Hepatocyte (in vitro differentiated cells): ENCODE results near the gene SERPINA4. TPM values are rescaled to one million over a fixed set of nuclear protein-coding genes. Genes with fewer than 3 reads are reported as not detected.

ENCODE experiments used
- DNase-seq: peaks from one replicate; pipeline ENCODE4 v3.0.0-alpha.2; 2016; ENCODE audit warnings: low spot score
- H2AFZ ChIP-seq: fragments of 200-600 bp; sonication (generic); 2 replicates; pipeline ENCODE4 v1.6.0; 2016; ENCODE audit warnings: antibody characterized with exemption, mild to moderate bottlenecking
- H3K27ac ChIP-seq: fragments of 200-600 bp; sonication (generic); 2 replicates; pipeline ENCODE4 v1.5.1; 2016; ENCODE audit warnings: mild to moderate bottlenecking
- H3K27me3 ChIP-seq: fragments of 200-600 bp; sonication (generic); 2 replicates; pipeline ENCODE4 v1.6.1; 2016
- H3K36me3 ChIP-seq: fragments of 200-600 bp; sonication (generic); replicated peaks from 2 replicates; pipeline ENCODE4 v1.5.1; 2016; ENCODE audit warnings: low read depth; ENCODE audit not compliant: insufficient read depth
- H3K4me1 ChIP-seq: fragments of 200-600 bp; sonication (generic); 2 replicates; pipeline ENCODE4 v1.5.1; 2016; ENCODE audit warnings: mild to moderate bottlenecking, moderate library complexity; ENCODE audit not compliant: insufficient read depth
- H3K4me2 ChIP-seq: fragments of 200-600 bp; sonication (generic); 2 replicates; pipeline ENCODE4 v1.6.0; 2016
- H3K4me3 ChIP-seq: fragments of 200-600 bp; sonication (generic); 2 replicates; pipeline ENCODE4 v1.5.1; 2016; ENCODE audit warnings: mild to moderate bottlenecking
- H3K79me2 ChIP-seq: fragments of 200-600 bp; sonication (generic); 2 replicates; pipeline ENCODE4 v1.6.0; 2017; ENCODE audit warnings: mild to moderate bottlenecking
- H3K9me2 ChIP-seq: fragments of 200-600 bp; sonication (generic); replicated peaks from 2 replicates; pipeline ENCODE4 v1.6.0; 2017; ENCODE audit warnings: mild to moderate bottlenecking; ENCODE audit not compliant: insufficient read depth
- H3K9me3 ChIP-seq: fragments of 200-600 bp; sonication (generic); 2 replicates; pipeline ENCODE4 v1.5.1; 2016; ENCODE audit warnings: low read depth, mild to moderate bottlenecking
- H4K20me1 ChIP-seq: fragments of 200-600 bp; sonication (generic); 2 replicates; pipeline ENCODE4 v1.6.0; 2016; ENCODE audit warnings: mild to moderate bottlenecking; ENCODE audit not compliant: insufficient read depth, poor library complexity, severe bottlenecking
- EZH2 ChIP-seq: fragments of 200-600 bp; sonication (generic); IDR thresholded peaks from 2 replicates; pipeline ENCODE4 v1.6.1; 2016; ENCODE audit warnings: antibody characterized with exemption, mild to moderate bottlenecking, borderline replicate concordance
- EZH2phosphoT487 ChIP-seq: fragments of 200-600 bp; sonication (generic); IDR thresholded peaks from one replicate; pipeline ENCODE4 v1.6.1; 2018; ENCODE audit warnings: antibody characterized with exemption, mild to moderate bottlenecking, low read depth, moderate library complexity; ENCODE audit not compliant: unreplicated experiment, severe bottlenecking
- WGBS: methylation state at CpG from one replicate; pipeline ENCODE4 v1.1.6; 2016; ENCODE audit warnings: low lambda C conversion rate; ENCODE audit errors: missing lambda C conversion rate; 5-methylcytosine and 5-hydroxymethylcytosine counted together
- polyA plus RNA-seq: library from polyadenylated mRNA; unstranded; fragments of >200 nt; fragmentation: Nextera tagmentation; extraction: Ambion mirVana; gene quantifications from 2 replicates; pipeline ENCODE4 v1.2.1, GENCODE V29; 2016
- total RNA-seq: library from RNA; depleted of rRNA; stranded (reverse); fragments of >200 nt; gene quantifications from 2 replicates; pipeline ENCODE4 v1.2.3, GENCODE V29; 2014
- TF ChIP-seq, protein P1 (sequence below): fragments of 200-600 bp; sonication (generic); IDR thresholded peaks from 2 replicates; pipeline ENCODE4 v1.5.1; 2016; ENCODE audit warnings: antibody characterized with exemption, mild to moderate bottlenecking; ENCODE audit not compliant: poor library complexity

Gene SERPINA4
- total and polyA plus RNA-seq, 2 experiments from 2014 or later, result 27.8 to 35.2 TPM

DNA sequence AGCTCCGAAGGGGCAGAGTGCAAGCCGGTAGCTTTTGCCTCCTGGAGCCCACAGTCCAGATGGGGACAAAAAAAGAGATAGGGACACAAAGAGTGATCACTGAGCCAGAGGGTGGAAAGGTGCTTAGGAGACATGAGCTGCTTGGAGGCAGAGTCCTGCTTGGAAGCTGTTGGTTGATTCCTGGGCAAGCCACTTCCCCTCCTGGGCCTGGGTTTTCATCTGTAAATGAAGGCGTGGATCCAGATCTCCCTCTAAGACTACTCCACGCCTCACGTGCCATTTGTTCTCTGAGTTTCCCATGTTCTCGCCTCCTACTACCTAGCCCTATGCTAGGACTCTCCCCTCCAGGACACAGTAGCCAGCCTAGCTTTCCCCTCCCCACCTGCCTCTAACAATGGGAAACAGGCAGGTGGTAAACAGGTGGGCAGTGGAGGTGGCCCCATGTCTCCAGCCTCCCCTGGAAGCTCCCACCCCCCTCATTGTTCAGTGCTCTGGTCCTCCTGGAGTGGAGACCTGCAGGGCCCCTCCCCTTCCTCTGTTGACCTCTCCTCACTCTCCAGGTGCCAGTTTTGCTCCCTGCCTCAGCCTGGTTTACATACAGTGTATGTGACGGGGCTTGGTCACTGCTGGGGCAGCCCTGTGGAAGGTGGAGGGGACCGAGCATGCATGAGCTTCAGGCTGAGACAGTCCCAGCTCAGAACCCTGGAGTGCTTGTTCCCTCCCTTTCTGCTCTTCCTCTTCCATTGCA, 54.8 kb downstream of the SERPINA4 start:
- Histone ChIP-seq H3K4me2 (no peak overlapping the region), H3K27ac (no peak overlapping the region), H3K79me2 (no peaks in the 10 kb centered on the region), H2AFZ (no peak overlapping the region), H3K9me2 (no peaks in the 10 kb centered on the region), H3K36me3 (no peaks in the 10 kb centered on the region), H3K4me1 (peaks cover 15% of the 10 kb centered on the region), H3K4me3 (no peak overlapping the region), H4K20me1 (no peaks in the 10 kb centered on the region), H3K9me3 (no peaks in the 10 kb centered on the region), H3K27me3 (no peaks in the 10 kb centered on the region)
- DNase-seq, result no peak
- TF ChIP-seq EZH2phosphoT487 (no peak), EZH2 (no peak)
- TF ChIP-seq, protein P1, sequence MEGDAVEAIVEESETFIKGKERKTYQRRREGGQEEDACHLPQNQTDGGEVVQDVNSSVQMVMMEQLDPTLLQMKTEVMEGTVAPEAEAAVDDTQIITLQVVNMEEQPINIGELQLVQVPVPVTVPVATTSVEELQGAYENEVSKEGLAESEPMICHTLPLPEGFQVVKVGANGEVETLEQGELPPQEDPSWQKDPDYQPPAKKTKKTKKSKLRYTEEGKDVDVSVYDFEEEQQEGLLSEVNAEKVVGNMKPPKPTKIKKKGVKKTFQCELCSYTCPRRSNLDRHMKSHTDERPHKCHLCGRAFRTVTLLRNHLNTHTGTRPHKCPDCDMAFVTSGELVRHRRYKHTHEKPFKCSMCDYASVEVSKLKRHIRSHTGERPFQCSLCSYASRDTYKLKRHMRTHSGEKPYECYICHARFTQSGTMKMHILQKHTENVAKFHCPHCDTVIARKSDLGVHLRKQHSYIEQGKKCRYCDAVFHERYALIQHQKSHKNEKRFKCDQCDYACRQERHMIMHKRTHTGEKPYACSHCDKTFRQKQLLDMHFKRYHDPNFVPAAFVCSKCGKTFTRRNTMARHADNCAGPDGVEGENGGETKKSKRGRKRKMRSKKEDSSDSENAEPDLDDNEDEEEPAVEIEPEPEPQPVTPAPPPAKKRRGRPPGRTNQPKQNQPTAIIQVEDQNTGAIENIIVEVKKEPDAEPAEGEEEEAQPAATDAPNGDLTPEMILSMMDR, result no peak
- whole genome bisulfite sequencing, result 89% methylated on average over 8 of the region's 8 CpGs

DNA sequence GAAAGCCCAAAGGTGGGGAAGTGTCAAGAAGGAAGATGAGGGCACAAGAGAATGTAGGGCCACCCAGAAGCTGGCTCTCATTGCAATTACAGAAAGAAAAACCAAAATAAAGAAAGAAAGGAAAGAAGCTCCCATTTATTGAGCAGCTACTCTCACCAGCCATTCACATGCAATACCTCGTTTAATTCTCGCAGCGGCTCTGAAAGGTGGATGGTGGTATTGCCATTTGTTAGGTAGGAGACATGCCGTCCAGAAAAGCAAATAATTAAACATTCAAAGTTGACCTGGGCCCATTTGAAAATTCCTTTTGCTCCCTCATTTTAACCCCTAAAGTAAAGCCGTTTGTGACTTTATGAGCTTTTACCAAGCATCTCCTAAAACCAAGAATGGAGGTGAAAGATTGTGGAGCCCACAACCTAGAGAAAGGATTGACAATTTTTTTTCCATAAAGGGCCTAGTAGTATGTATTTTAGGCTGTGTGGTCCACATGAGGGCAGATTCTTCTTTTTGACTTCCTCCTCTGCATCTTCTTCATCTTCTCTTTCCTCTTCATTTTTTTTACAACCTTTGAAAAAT, 56.2 kb downstream of the SERPINA4 start:
- WGBS, result 86% methylated on average over 5 of the region's 5 CpGs
- Histone ChIP-seq H3K4me3 (no peak overlapping the region), H3K36me3 (no peaks in the 10 kb centered on the region), H3K9me2 (no peaks in the 10 kb centered on the region), H4K20me1 (no peaks in the 10 kb centered on the region), H3K27ac (no peak overlapping the region), H3K4me1 (peaks cover 13% of the 10 kb centered on the region), H3K79me2 (no peaks in the 10 kb centered on the region), H3K4me2 (no peak overlapping the region), H3K9me3 (no peaks in the 10 kb centered on the region), H2AFZ (no peak overlapping the region), H3K27me3 (no peaks in the 10 kb centered on the region)
- TF ChIP-seq EZH2 (no peak), EZH2phosphoT487 (no peak)
- TF ChIP-seq, protein P1, result no peak
- no peak for DNase-seq

DNA sequence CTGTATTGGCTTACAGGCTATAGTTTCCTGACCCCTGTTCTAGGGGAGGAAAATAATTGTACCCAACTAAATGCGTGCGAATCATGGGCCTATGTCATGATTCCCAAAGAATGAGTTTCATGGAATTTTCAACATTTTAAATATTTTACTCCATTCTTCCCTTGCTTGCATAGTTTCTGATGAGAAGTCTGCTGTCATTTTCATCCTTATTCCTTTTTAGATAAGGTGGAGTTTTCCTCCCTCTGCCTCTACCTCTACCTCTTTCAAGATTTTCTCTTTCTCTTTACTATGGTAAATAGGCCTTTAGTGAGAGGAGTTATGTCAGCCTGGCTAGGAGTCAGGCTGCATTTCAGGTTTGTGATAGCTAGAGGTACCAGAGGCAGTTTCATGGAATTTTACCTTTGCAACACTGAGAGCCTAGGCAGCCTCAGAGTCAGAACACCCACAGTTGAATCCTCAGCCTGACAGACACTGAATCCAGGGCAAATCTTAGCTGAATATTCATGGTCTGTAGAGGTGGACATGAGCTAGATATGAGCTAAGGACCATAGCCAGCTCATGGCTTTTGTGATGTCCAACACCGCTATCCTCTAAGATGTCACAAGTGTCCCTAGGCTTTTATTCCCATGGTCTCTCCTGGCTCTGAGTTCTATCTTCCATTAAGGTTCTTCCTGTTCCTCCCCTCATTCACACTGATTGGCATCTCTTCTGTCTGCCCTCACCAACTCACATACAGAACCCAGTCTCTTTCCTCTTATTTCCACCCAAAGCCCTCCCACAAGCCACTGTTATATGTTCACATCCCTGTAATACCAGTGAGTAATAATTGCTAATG, 57.0 kb downstream of the SERPINA4 start:
- H3K36me3 ChIP-seq, result no peaks in the 10 kb centered on the region

More for the DNA sequence above, 57.0 kb downstream of the SERPINA4 start:
- no peak overlapping the region for H3K4me3 ChIP-seq
- H3K4me2 ChIP-seq, result no peak overlapping the region
- H3K27ac ChIP-seq, result no peak overlapping the region
- no peaks in the 10 kb centered on the region for H3K79me2 ChIP-seq
- no peaks in the 10 kb centered on the region for H3K27me3 ChIP-seq
- peaks cover 6% of the 10 kb centered on the region for H3K4me1 ChIP-seq
- H3K9me3 ChIP-seq, result no peaks in the 10 kb centered on the region
- WGBS, result 86% methylated on average over 3 of the region's 3 CpGs
- no peak for DNase-seq
- no peak overlapping the region for H2AFZ ChIP-seq
- TF ChIP-seq EZH2phosphoT487 (no peak), EZH2 (no peak)
- TF ChIP-seq, protein P1, result no peak
- no peaks in the 10 kb centered on the region for H4K20me1 ChIP-seq
- no peaks in the 10 kb centered on the region for H3K9me2 ChIP-seq
